ENCODE results near the gene DDX28. TPM values are rescaled to one million over a fixed set of nuclear protein-coding genes. Genes with fewer than 3 reads are reported as not detected.
A peak's percentile ranks its signal among the peaks of the same experiment; 100 is the strongest.
"Not testable (repeated sequence)": the region's sequence is repeated elsewhere in the genome, so short reads cannot be mapped to it uniquely, and the experiment has no call there.

Gene DDX28
- total RNA-seq, 1 experiment from 2014 or later, result 9.9 TPM

DNA sequence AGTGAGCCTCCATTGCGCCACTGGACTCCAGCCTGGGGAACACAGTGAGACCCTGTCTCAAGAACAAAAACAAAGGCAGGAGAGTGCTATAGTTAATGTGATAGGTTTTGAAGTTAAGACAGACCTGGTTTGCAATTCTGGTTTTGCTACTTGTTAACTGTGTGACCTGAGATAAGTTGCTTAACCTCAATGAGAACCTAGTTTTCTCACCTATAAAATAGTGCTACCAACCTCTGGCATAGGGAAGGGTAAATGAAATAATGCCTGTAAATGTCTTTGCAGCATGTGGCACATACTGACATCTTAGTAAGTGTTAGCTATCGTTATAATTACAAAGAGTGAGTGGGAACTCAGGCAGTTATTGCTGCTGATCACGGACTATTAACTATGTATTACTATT, 32.4 kb upstream of the DDX28 start:
- Histone ChIP-seq H3K36me3 (no peaks in the 10 kb centered on the region; the same call in 1 of the 2 replicates), H3K9me3 (replicated peaks) (no peaks in the 10 kb centered on the region), H3K4me3 (no peak overlapping the region), H3K27ac (no peak overlapping the region), H3K4me1 (no peaks in the 10 kb centered on the region), H3K27me3 (no peaks in the 10 kb centered on the region)
- no peak for DNase-seq

DNA sequence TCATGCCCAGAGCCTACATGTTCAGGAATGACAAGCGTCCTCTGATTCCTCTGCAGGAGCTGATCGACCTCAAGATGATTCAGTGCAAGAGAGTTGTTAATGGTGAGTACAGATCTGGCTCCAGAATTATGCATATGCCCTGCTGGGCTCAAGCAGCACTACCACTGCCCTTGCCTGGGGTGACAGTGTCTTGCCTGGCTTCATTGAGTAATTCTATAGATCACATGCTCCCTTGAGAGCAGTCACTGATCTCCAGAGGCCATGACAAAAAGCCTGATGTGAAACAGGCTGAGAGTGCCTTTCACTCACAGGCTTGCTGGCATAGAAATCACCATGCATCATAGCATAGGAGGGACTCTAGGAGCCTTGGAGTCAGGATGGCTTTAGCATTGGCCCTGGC, 26.4 kb upstream of the DDX28 start:
- Histone ChIP-seq H3K27ac (no peak overlapping the region), H3K27me3 (no peaks in the 10 kb centered on the region), H3K36me3 (no peaks in the 10 kb centered on the region), H3K4me1 (no peaks in the 10 kb centered on the region), H3K9me3 (replicated peaks) (no peaks in the 10 kb centered on the region), H3K4me3 (no peak overlapping the region)
- no peak for DNase-seq

DNA sequence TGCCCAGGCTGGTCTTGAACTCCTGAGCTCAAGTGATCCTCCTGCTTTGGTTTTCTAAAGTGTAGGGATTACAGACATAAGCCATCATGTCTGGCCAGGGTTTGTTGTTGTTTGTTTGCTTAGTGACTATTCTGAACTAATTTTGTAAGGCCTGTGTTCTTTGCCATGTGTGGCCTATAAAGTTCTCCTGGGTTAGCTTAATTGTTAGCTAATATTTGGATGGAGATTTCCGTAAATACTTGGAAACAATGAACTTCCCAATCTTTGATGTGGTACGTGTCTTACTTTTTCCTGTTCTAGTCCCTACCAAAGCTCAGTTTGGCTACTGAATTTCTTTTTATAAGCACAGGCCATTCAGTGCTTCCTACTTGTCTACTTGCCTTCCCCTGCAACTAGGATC, 25.0 kb upstream of the DDX28 start:
- no peak overlapping the region for H3K4me3 ChIP-seq
- H3K27ac ChIP-seq, result no peak overlapping the region
- H3K4me1 ChIP-seq, result no peaks in the 10 kb centered on the region
- no peak for DNase-seq
- H3K27me3 ChIP-seq, result no peaks in the 10 kb centered on the region
- no peaks in the 10 kb centered on the region for H3K36me3 ChIP-seq
- no peaks in the 10 kb centered on the region for H3K9me3 ChIP-seq (replicated peaks)

DNA sequence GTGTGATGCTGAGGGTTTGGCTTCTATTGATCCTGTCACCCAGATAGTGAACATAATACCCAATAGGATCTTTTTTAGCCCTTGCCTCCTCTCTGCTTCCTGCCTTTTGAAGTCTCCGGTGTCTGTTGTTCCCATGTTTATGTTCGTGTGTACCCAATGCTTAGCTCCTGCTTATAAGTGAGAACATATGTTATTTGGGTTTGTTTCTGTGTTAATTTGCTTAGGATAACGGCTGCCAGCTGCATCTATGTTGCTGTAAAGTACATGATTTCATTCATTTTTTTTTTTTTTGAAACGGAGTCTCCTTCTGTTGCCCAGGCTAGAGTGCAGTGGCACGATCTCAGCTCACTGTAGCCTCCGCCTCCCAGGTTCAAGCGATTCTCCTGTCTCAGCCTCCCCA, 23.1 kb upstream of the DDX28 start:
- Histone ChIP-seq H3K4me1 (no peaks in the 10 kb centered on the region), H3K36me3 (no peaks in the 10 kb centered on the region), H3K27me3 (no peaks in the 10 kb centered on the region), H3K9me3 (replicated peaks) (no peaks in the 10 kb centered on the region), H3K27ac (no peak overlapping the region), H3K4me3 (no peak overlapping the region)
- no peak for DNase-seq

DNA sequence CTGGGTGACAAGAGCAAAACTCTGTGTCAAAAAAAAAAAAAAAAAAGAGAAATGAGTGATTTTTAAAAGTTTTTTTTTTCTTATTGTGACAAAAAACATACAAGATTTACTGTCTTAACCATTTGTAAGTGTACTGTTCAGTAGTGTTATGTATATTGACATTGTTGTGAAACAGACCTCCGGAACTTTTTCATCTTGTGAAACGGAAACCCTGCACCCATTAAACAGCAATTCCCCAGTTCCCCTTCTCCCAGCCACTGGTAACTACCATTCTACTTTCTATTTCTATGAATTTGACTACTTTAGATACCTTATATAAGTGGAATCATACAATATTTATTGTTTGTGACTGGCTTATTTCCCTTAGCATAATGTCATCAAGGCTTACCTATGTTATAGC, 18.8 kb upstream of the DDX28 start:
- Histone ChIP-seq H3K9me3 (replicated peaks) (no peaks in the 10 kb centered on the region), H3K4me3 (no peak overlapping the region), H3K4me1 (no peaks in the 10 kb centered on the region), H3K27ac (no peak overlapping the region), H3K36me3 (0 out of 2 replicates have a peak, but pooled peaks cover 2% of the 10 kb centered on the region), H3K27me3 (no peaks in the 10 kb centered on the region)
- no peak for DNase-seq

DNA sequence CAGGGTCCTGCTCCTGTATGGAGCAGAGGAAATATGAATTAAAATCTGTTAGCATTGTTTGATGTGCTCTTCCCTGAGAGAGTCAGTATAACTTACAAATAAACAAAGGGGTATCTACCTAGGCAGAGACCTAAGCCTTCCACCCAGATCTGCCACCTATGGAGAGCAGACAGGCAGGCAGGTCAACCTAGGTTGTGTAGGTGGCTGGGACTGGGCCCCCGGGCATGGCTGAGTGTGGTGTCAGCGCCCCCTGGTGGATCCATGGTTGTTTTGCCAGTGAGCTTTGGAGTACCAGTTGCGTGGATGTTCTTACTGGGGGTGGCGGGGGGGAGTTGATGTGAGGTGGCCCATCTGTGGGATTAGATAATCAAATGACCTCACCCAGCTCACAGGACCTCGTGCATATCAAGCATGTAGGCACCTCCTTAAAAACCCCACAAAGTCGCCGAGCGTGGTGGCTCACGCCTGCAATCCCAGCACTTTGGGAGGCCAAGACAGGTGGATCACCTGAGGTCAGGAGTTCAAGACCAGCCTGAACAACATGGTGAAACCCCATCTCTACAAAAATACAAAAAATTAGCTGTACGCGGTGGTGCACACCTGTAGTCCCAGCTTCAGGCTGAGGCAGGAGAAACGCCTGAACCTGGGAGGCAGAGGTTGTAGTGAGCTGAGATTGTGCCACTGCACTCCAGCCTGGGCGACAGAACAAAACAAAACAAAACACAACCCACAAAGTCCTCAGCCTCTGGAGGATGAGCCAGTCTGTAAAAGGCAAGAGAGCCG, 17.7 kb upstream of the DDX28 start:
- no peaks in the 10 kb centered on the region for H3K4me1 ChIP-seq
- H3K4me3 ChIP-seq, result no peak overlapping the region
- 0 out of 2 replicates have a peak, but pooled peaks cover 2% of the 10 kb centered on the region for H3K36me3 ChIP-seq
- DNase-seq, result peak; percentile 54 to 78
- no peaks in the 10 kb centered on the region for H3K27me3 ChIP-seq
- no peaks in the 10 kb centered on the region for H3K9me3 ChIP-seq (replicated peaks)
- H3K27ac ChIP-seq, result no peak overlapping the region

DNA sequence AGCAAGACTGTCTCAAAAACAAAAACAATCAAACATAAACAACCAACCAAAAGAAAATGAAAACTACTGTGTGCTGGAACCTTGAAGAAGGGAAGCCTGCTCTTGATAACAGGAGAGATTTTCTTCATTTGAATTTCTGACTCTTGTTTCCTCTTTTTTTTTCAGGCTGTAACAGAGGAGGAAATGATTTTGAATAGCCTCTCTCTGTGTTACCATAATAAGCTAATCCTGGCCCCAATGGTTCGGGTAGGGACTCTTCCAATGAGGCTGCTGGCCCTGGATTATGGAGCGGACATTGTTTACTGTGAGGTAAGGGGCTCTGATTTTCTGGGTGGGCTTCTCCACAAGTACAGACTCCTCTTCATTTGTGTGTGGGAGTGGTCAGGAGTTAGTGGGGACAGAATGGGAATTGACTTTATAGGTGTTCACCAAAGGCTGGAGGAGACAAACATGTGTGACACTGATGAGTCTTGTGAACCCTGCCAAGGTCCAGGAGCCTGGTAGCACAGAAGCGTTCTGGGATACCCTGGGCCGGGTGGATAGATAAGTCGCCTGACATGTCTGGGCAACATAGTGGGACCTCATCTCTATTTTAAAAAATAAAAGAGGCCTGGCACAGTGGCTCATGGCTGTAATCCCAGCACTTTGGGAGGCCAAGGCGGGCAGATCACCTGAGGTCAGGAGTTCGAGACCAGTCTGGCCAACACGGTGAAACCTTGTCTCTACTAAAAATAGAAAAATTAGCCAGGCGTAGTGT, 15.0 kb upstream of the DDX28 start:
- Histone ChIP-seq H3K27me3 (no peaks in the 10 kb centered on the region), H3K27ac (no peak overlapping the region), H3K36me3 (0 out of 2 replicates have a peak, but pooled peaks cover 2% of the 10 kb centered on the region), H3K9me3 (replicated peaks) (no peaks in the 10 kb centered on the region), H3K4me3 (no peak overlapping the region), H3K4me1 (no peaks in the 10 kb centered on the region)
- DNase-seq, result no peak

DNA sequence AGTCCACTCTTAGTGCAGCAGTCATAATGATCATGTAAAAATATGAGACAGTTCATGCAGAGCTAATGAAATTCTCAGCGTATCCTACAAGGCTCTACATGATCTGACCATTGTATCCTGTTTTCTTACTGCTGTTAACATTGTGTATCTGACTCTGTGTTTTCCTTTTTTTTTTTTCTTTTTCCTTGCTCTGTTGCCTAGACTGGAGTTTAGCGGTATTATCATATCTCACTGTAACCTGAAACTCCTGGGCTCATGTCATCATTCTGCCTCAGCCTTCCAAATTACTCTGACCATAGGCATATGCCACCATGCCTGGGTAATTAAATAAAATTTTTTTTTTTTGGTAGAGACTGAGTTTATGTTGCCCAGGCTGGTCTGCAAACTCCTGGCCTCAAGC, 12.2 kb upstream of the DDX28 start:
- no peaks in the 10 kb centered on the region for H3K4me1 ChIP-seq
- H3K36me3 ChIP-seq, result no peaks in the 10 kb centered on the region
- no peaks in the 10 kb centered on the region for H3K9me3 ChIP-seq (replicated peaks)
- H3K27ac ChIP-seq, result no peak overlapping the region
- no peak for DNase-seq
- no peak overlapping the region for H3K4me3 ChIP-seq
- H3K27me3 ChIP-seq, result no peaks in the 10 kb centered on the region

DNA sequence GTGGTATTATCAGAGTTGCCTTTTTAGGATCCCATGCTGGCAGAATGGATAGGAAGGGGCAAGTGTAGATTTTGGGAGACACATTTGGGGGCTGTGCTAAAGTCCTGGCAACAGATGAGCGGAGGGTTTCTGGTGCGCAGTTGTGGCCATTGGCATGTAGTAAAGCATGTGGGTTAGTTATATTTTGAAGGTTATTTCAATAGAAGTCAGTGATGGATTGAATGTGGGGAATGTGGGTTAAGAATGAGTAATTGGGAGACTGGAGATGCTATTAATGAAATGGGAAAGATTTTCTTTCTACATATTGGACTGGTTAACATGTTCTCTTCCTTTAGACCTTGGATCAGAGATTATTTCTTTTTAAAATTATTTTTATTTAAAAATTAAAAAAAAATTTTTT, 10.1 kb upstream of the DDX28 start:
- H3K4me3 ChIP-seq, result no peak overlapping the region
- no peaks in the 10 kb centered on the region for H3K36me3 ChIP-seq
- no peaks in the 10 kb centered on the region for H3K4me1 ChIP-seq
- H3K9me3 ChIP-seq (replicated peaks), result no peaks in the 10 kb centered on the region
- no peak for DNase-seq
- H3K27ac ChIP-seq, result no peak overlapping the region
- H3K27me3 ChIP-seq, result no peaks in the 10 kb centered on the region

DNA sequence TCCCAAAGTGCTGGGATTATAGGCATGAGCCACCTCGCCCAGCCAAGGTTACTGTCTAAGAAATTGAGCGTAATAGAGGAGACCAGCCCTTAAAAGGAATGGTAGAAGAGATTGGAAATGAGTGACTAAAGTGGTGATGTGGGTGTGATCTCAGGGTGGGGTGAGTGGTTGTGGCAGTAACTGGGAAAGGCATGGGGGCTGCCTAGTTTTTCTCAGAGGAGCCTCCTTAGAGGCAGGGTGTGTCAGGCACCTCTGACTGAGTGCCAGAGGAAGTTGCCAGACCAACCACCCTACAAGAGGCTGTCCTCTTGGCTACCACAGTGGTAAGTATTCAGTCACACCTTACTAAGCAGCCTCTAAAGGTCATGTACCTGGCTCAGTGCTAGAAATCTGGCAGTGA, 8.9 kb upstream of the DDX28 start:
- H3K4me3 ChIP-seq, result no peak overlapping the region
- no peaks in the 10 kb centered on the region for H3K36me3 ChIP-seq
- no peak overlapping the region for H3K27ac ChIP-seq
- H3K4me1 ChIP-seq, result no peaks in the 10 kb centered on the region
- DNase-seq, result no peak
- H3K9me3 ChIP-seq (replicated peaks), result no peaks in the 10 kb centered on the region
- H3K27me3 ChIP-seq, result no peaks in the 10 kb centered on the region

DNA sequence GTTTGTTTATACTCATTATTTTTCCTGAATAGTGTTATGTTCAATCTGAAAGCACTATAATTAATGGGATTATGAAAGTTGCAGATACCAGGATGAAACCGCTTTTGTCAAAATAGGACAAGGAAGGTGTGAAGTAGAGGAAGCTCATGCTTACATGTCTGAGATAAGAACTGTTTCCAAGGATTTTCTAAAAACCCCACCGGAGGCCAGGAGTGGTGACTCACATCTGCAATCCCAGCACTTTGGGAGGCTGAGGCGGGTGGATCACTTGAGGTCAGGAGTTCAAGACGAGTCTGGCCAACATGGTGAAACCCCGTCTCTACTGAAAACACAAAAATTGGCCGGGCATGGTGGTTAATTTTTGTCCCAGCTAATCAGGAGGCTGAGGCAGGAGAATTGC, 7.1 kb upstream of the DDX28 start:
- H3K4me3 ChIP-seq; H3K9me3 ChIP-seq (replicated peaks); DNase-seq: not testable (repeated sequence)

DNA sequence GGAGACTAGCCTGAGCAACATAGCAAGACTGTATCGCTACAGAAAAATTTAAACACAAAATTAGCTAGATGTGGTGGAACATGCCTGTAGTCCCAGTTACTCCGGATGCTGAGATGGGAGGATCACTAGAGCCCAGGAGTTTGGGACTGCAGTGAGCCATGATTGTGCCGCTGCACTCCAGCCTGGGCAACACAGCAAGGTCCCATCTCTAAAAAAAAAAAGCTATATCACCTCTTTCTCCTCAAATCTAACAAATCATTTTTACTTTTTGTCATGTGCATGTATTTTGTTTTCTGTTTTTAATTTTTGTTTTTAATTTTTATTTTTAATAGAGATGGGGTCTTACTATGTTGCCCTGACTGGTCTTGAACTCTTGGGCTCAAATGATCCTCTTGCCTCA, 6.0 kb upstream of the DDX28 start:
- DNase-seq, result no peak
- H3K36me3 ChIP-seq, result no peaks in the 10 kb centered on the region
- no peak overlapping the region for H3K4me3 ChIP-seq

More for the DNA sequence above, 7.1 kb upstream of the DDX28 start:
- H3K36me3 ChIP-seq, H3K27me3 ChIP-seq, H3K27ac ChIP-seq, H3K4me1 ChIP-seq: not testable (repeated sequence)

DNA sequence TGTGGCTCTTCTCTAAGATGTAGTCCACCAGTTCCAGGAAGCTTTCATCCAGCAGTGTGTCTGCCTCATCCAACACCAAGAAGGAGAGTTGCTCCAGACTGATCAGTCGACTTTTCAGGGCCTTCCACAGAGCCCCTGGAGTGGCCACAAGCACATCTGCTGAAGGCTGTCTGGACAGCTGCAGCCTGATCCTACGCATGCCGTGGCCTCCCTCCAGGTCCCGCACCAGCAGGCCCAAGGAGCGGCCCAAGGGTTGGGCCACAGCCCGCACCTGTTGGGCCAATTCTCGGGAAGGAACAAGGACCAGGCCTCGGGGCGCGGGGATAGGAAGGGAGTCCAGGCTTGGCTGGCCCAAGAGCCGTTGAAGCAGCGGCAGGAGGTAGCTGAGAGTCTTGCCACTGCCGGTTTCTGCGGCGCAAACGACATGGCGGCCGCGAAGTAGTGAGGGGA, 729 bp downstream of the DDX28 start:
- Histone ChIP-seq H3K4me3 (peak overlapping the region; percentile 98), H3K36me3 (no peaks in the 10 kb centered on the region), H3K9me3 (replicated peaks) (no peaks in the 10 kb centered on the region), H3K27me3 (no peaks in the 10 kb centered on the region), H3K27ac (peak overlapping the region; percentile 86), H3K4me1 (no peaks in the 10 kb centered on the region; the same call in 1 of the 2 replicates)
- peak; percentile 27 to 41 for DNase-seq

More for the DNA sequence above, 6.0 kb upstream of the DDX28 start:
- no peak overlapping the region for H3K27ac ChIP-seq
- no peaks in the 10 kb centered on the region for H3K9me3 ChIP-seq (replicated peaks)
- H3K4me1 ChIP-seq, result no peaks in the 10 kb centered on the region
- no peaks in the 10 kb centered on the region for H3K27me3 ChIP-seq

DNA sequence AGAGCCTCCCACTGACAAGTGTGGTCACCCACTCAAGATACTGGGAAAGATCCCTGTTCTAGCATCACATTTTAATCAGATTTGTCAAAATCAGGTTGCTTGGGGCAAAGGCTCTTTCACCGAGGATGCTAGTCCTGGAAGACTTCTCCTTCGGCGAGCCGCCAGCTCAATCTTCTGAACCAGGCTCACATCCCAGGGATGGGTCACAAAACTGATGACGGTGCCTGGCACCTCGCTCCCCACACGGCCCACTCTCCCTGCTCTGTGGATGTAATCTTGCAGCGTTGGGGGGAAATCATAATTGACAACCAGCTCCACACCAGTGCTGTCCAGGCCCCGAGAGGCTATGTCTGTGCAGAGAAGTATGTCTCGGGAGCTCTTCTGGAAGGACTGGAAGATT, 1.5 kb downstream of the DDX28 start:
- no peak overlapping the region for H3K4me3 ChIP-seq
- H3K9me3 ChIP-seq (replicated peaks), result no peaks in the 10 kb centered on the region
- no peaks in the 10 kb centered on the region; the same call in 1 of the 2 replicates for H3K4me1 ChIP-seq
- H3K27ac ChIP-seq, result no peak overlapping the region
- no peaks in the 10 kb centered on the region for H3K27me3 ChIP-seq
- DNase-seq, result no peak
- no peaks in the 10 kb centered on the region for H3K36me3 ChIP-seq

DNA sequence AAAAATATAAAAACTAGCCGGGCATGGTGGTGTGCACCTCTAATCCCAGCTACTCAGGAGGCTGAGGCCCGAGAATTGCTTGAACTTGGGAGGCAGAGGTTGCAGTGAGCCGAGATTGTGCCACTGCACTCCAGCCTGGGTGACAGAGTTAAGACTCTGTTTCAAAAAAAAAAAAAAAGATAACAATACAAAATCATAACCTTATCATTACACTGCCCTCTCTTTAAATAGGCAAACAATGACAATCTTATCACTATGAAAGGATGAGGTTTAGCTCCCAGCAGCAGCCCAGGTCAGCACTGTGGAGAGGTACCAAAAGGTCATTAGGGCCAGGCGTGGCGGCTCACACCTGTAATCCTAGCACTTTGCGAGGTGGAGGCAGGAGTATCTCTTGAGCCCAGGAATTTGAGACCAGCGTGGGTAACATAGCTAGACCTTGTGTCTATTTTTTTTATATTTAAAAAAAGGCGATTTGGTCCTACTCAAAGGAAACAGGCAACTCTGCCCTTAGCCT, 3.8 kb downstream of the DDX28 start:
- no peak for DNase-seq
- H3K9me3 ChIP-seq (replicated peaks), result no peaks in the 10 kb centered on the region
- H3K27me3 ChIP-seq, result no peaks in the 10 kb centered on the region
- H3K4me3 ChIP-seq, result no peak overlapping the region
- H3K27ac ChIP-seq, result no peak overlapping the region
- H3K4me1 ChIP-seq, result no peaks in the 10 kb centered on the region; the same call in 1 of the 2 replicates
- H3K36me3 ChIP-seq, result no peaks in the 10 kb centered on the region
